ENCODE results near the gene HSBP1.
A peak's percentile ranks its signal among the peaks of the same experiment; 100 is the strongest.

HSBP1 gene

DNA sequence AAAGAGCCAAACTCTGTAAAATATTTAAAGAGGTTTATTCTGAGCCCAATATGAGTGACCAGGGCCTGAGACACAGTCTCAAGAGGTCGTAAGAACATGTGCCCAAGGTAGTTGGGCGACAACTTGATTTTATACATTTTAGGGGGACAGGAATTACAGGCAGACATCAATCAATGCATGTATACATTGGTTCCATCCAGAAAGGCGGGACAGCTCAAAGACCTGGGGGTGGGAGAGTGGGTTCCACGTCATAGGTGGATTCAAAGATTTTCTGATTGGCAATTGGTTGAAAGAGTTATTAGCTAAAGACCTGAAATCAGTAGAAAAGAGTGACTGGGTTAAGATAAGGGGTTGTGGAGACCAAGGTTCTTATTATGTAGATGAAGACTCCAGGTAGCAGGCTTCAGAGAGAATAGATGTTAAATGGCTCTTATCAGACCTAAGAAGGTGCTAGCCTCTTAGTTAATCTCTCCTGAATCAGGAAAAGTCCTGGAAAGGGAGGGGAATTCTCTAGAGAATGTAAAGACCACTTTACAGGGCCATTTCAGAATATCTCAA, 32.4 kb downstream of the HSBP1 start:
- CTCF ChIA-PET: no interaction called here
- POLR2A ChIA-PET (ENCODE audit: low non-redundant PET): no interaction called here
- TF ChIP-seq, protein P1, sequence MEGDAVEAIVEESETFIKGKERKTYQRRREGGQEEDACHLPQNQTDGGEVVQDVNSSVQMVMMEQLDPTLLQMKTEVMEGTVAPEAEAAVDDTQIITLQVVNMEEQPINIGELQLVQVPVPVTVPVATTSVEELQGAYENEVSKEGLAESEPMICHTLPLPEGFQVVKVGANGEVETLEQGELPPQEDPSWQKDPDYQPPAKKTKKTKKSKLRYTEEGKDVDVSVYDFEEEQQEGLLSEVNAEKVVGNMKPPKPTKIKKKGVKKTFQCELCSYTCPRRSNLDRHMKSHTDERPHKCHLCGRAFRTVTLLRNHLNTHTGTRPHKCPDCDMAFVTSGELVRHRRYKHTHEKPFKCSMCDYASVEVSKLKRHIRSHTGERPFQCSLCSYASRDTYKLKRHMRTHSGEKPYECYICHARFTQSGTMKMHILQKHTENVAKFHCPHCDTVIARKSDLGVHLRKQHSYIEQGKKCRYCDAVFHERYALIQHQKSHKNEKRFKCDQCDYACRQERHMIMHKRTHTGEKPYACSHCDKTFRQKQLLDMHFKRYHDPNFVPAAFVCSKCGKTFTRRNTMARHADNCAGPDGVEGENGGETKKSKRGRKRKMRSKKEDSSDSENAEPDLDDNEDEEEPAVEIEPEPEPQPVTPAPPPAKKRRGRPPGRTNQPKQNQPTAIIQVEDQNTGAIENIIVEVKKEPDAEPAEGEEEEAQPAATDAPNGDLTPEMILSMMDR (conservative IDR thresholded peaks at IDR 0.05; ENCODE audit: low read depth): no peak
- no peak overlapping the region for H3K27ac ChIP-seq
- no peak for DNase-seq (ENCODE audit: low spot score)

GRCh38 chr16:83842291-83842690, 34.5 kb downstream of the HSBP1 start:
- TF ChIP-seq, protein P1 (conservative IDR thresholded peaks at IDR 0.05; ENCODE audit: low read depth): no peak
- no peak for DNase-seq (ENCODE audit: low spot score)
- no peak overlapping the region for H3K27ac ChIP-seq
- ChIA-PET POLR2A (ENCODE audit: low non-redundant PET) (no interaction called here), CTCF (no interaction called here)

- DNase-seq (ENCODE audit: low spot score): no peak
- ChIA-PET POLR2A (ENCODE audit: low non-redundant PET) (no interaction called here), CTCF (no interaction called here)
- TF ChIP-seq, protein P1 (conservative IDR thresholded peaks at IDR 0.05; ENCODE audit: low read depth): no peak
- no peak overlapping the region for H3K27ac ChIP-seq
Measured at GRCh38 chr16:83842756-83843507, 35.2 kb downstream of the HSBP1 start.

GRCh38 chr16:83843657-83844056, 35.9 kb downstream of the HSBP1 start:
- TF ChIP-seq, protein P1 (conservative IDR thresholded peaks at IDR 0.05; ENCODE audit: low read depth): no peak
- ChIA-PET POLR2A (ENCODE audit: low non-redundant PET) (no interaction called here), CTCF (no interaction called here)

GRCh38 chr16:83845263-83845662, 37.5 kb downstream of the HSBP1 start:
- TF ChIP-seq, protein P1 (conservative IDR thresholded peaks at IDR 0.05; ENCODE audit: low read depth): no peak
- CTCF ChIA-PET: no interaction called here
- H3K27ac ChIP-seq: no peak overlapping the region
- DNase-seq (ENCODE audit: low spot score): no peak
- POLR2A ChIA-PET (ENCODE audit: low non-redundant PET): no interaction called here

More at GRCh38 chr16:83843657-83844056, 35.9 kb downstream of the HSBP1 start:
- DNase-seq (ENCODE audit: low spot score): no peak
- no peak overlapping the region for H3K27ac ChIP-seq

GRCh38 chr16:83847371-83848225, 39.8 kb downstream of the HSBP1 start:
- H3K27ac ChIP-seq: no peak overlapping the region
- peak; percentile 24 for DNase-seq (ENCODE audit: low spot score)
- ChIA-PET CTCF (interaction anchor here (0.6 kb wide), 1 partner anchor 173 kb away, joined by 3 read pairs; no protein-coding TSS in a partner anchor), POLR2A (ENCODE audit: low non-redundant PET) (interaction anchor here (0.7 kb wide), 1 partner anchor 315 kb away, joined by 7 read pairs; no protein-coding TSS in a partner anchor)
- TF ChIP-seq, protein P1 (conservative IDR thresholded peaks at IDR 0.05; ENCODE audit: low read depth): no peak
